Panc1 (cell line): ENCODE data around the gene KCNE3.

Source experiments
- CTCF ChIP-seq: fragments of 450-650 bp; IDR thresholded peaks from 2 replicates; pipeline ENCODE4 v1.5.1; 2017; ENCODE audit warnings: mild to moderate bottlenecking
- POLR2AphosphoS5 ChIP-seq: IDR thresholded peaks from 2 replicates; pipeline ENCODE4 v1.6.1; 2012; ENCODE audit warnings: mild to moderate bottlenecking, low read depth, low read length, moderate library complexity

- no peak for TF ChIP-seq CTCF
- TF ChIP-seq POLR2AphosphoS5 = no peak
Measured at GRCh38 chr11:74417379-74417804, 50.0 kb downstream of the KCNE3 start.
